Mesenchymal stem cell (in vitro differentiated cells and primary cell): Measurements from ENCODE around the gene GBX1.

ENCODE experiments used
- DNase-seq: peaks from one replicate; pipeline ENCODE4 v3.0.0-alpha.2; 2013
- H2AFZ ChIP-seq: one replicate; pipeline ENCODE4 v1.6.1; 2013; ENCODE audit warnings: low read depth, mild to moderate bottlenecking, control low read depth, inconsistent platforms, low read length, moderate library complexity
- H2AK5ac ChIP-seq: 2 replicates; pipeline ENCODE4 v1.6.1; 2013; ENCODE audit warnings: low read length, moderate library complexity, mild to moderate bottlenecking, inconsistent platforms; ENCODE audit not compliant: severe bottlenecking
- H2BK120ac ChIP-seq: one replicate; pipeline ENCODE4 v1.6.1; 2013; ENCODE audit warnings: low read depth, mild to moderate bottlenecking, inconsistent platforms, low read length, moderate library complexity
- H2BK12ac ChIP-seq, 2 experiments: one replicate each; pipeline ENCODE4 v1.6.1; 2013; ENCODE audit warnings: inconsistent platforms in 2 of 2, low read length in 2 of 2, mild to moderate bottlenecking in 2 of 2, moderate library complexity in 2 of 2, control low read depth in 1 of 2
- H2BK15ac ChIP-seq: one replicate; pipeline ENCODE4 v1.6.1; 2013; ENCODE audit warnings: mild to moderate bottlenecking, low read depth, inconsistent platforms; ENCODE audit not compliant: poor library complexity, severe bottlenecking
- H2BK5ac ChIP-seq: 2 replicates; pipeline ENCODE4 v1.6.1; 2013; ENCODE audit warnings: low read depth, mild to moderate bottlenecking, low read length, control low read depth, inconsistent platforms; ENCODE audit not compliant: poor library complexity, severe bottlenecking
- H3K14ac ChIP-seq, 2 experiments: one replicate each; pipeline ENCODE4 v1.6.1; 2013; ENCODE audit warnings: inconsistent platforms in 2 of 2, low read length in 2 of 2, control low read depth in 1 of 2, mild to moderate bottlenecking in 1 of 2, moderate library complexity in 1 of 2
- H3K18ac ChIP-seq, 2 experiments: one replicate each; pipeline ENCODE4 v1.6.1; 2013; ENCODE audit warnings: inconsistent platforms in 2 of 2, low read length in 2 of 2, control low read depth in 1 of 2, low read depth in 1 of 2, mild to moderate bottlenecking in 1 of 2
- H3K23ac ChIP-seq, 2 experiments: one replicate each; pipeline ENCODE4 v1.6.1; 2013; ENCODE audit warnings: inconsistent platforms in 2 of 2, low read length in 2 of 2, mild to moderate bottlenecking in 2 of 2, moderate library complexity in 2 of 2, control low read depth in 1 of 2
- H3K27ac ChIP-seq: 2 replicates; pipeline ENCODE4 v1.5.1; 2013; ENCODE audit warnings: mild to moderate bottlenecking, moderate library complexity, low read length, control low read depth, inconsistent platforms; ENCODE audit not compliant: poor library complexity, severe bottlenecking
- H3K27me3 ChIP-seq, 2 experiments: 2 replicates each; pipeline versions ENCODE4 v1.6.1 to v1.7.0; 2013; ENCODE audit warnings: low read length in 2 of 2, mild to moderate bottlenecking in 2 of 2, moderate library complexity in 2 of 2, control low read depth in 1 of 2, inconsistent platforms in 1 of 2; ENCODE audit not compliant: control insufficient read depth in 1 of 2, insufficient read depth in 1 of 2
- H3K36me3 ChIP-seq, 2 experiments: 2 replicates each; pipeline versions ENCODE4 v1.6.1 to v1.7.0; 2013; ENCODE audit warnings: low read length in 2 of 2, control low read depth in 1 of 2, inconsistent platforms in 1 of 2, low read depth in 1 of 2, mild to moderate bottlenecking in 1 of 2; ENCODE audit not compliant: insufficient read depth in 2 of 2, control insufficient read depth in 1 of 2
- H3K4ac ChIP-seq, 2 experiments: one replicate each; pipeline ENCODE4 v1.6.1; 2013; ENCODE audit warnings: inconsistent platforms in 2 of 2, low read length in 2 of 2, mild to moderate bottlenecking in 2 of 2, moderate library complexity in 2 of 2, control low read depth in 1 of 2, low read depth in 1 of 2
- H3K4me1 ChIP-seq: 2 replicates; pipeline ENCODE4 v1.6.1; 2013; ENCODE audit warnings: low read depth, low read length, control low read depth; ENCODE audit not compliant: control insufficient read depth, insufficient read depth
- H3K4me2 ChIP-seq: 2 replicates; pipeline ENCODE4 v1.6.1; 2013; ENCODE audit warnings: low read length, mild to moderate bottlenecking, inconsistent platforms; ENCODE audit not compliant: poor library complexity, severe bottlenecking
- H3K4me3 ChIP-seq, 2 experiments: 2 replicates each; pipeline versions ENCODE4 v1.5.1 to v1.7.0; 2013; ENCODE audit warnings: low read length in 2 of 2, mild to moderate bottlenecking in 2 of 2, control low read depth in 1 of 2, low read depth in 1 of 2; ENCODE audit not compliant: insufficient read depth in 1 of 2
- H3K79me1 ChIP-seq: replicated peaks from 2 replicates; pipeline ENCODE4 v1.6.1; 2013; ENCODE audit warnings: mild to moderate bottlenecking, control low read depth, low read length, inconsistent platforms; ENCODE audit not compliant: poor library complexity, severe bottlenecking
- H3K9ac ChIP-seq: 2 replicates; pipeline ENCODE4 v1.7.0; 2013; ENCODE audit warnings: mild to moderate bottlenecking, low read length, moderate library complexity
- H3K9me3 ChIP-seq: 2 replicates; pipeline ENCODE4 v1.7.0; 2013; ENCODE audit warnings: mild to moderate bottlenecking, low read length; ENCODE audit not compliant: control insufficient read depth
- H4K8ac ChIP-seq: one replicate; pipeline ENCODE4 v1.6.1; 2013; ENCODE audit warnings: inconsistent platforms, mild to moderate bottlenecking, low read length, moderate library complexity
- H4K91ac ChIP-seq: one replicate; pipeline ENCODE4 v1.6.1; 2013; ENCODE audit warnings: mild to moderate bottlenecking, low read length, inconsistent platforms
- WGBS: methylation state at CpG from one replicate; pipeline ENCODE4 v1.1.7; 2013; ENCODE audit warnings: mixed read lengths; 5-methylcytosine and 5-hydroxymethylcytosine counted together

GBX1 gene

DNA sequence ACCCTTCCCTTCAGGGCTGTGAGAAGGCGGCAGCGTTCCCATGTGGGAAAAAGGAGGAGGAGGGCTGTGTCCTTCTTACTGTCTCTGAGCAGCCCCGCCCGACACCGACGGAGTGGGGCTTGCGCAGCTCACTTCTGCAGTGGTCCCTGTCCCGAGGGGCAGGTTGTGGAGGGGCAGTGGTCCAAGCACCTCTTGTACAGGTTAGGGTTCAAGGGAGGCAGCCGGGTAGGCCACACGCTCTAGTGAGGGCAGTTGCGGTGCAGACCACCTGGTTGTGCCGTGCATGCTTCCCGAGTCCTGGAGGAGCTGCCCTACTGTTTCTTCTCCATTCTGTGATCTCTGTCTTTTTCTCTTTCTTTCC is 48.5 kb downstream of the GBX1 start:
- peaks cover 49% of the 10 kb centered on the region for H3K79me1 ChIP-seq
- H3K9ac ChIP-seq, result no peak overlapping the region
- no peak overlapping the region for H2BK12ac ChIP-seq
- no peak overlapping the region for H3K23ac ChIP-seq
- H4K91ac ChIP-seq, result no peak overlapping the region
- no peak overlapping the region for H2BK15ac ChIP-seq
- H2BK120ac ChIP-seq, result no peak overlapping the region
- 95% methylated on average over 13 of the region's 13 CpGs for WGBS
- H3K4me2 ChIP-seq, result no peak overlapping the region
- no peaks in the 10 kb centered on the region for H3K9me3 ChIP-seq
- H2AFZ ChIP-seq, result no peak overlapping the region
- H3K4me1 ChIP-seq, result peaks cover 25% of the 10 kb centered on the region
- no peak overlapping the region for H2BK5ac ChIP-seq
- no peak overlapping the region for H3K4me3 ChIP-seq
- H3K27ac ChIP-seq, result no peak overlapping the region
- no peak overlapping the region for H3K18ac ChIP-seq
- no peak overlapping the region for H4K8ac ChIP-seq
- H3K36me3 ChIP-seq, result peaks cover 53 to 79% of the 10 kb centered on the region in 2 experiments
- no peaks in the 10 kb centered on the region for H3K27me3 ChIP-seq
- no peak for DNase-seq
- H3K14ac ChIP-seq, result no peak overlapping the region
- no peak overlapping the region for H3K4ac ChIP-seq
- no peak overlapping the region for H2AK5ac ChIP-seq

DNA sequence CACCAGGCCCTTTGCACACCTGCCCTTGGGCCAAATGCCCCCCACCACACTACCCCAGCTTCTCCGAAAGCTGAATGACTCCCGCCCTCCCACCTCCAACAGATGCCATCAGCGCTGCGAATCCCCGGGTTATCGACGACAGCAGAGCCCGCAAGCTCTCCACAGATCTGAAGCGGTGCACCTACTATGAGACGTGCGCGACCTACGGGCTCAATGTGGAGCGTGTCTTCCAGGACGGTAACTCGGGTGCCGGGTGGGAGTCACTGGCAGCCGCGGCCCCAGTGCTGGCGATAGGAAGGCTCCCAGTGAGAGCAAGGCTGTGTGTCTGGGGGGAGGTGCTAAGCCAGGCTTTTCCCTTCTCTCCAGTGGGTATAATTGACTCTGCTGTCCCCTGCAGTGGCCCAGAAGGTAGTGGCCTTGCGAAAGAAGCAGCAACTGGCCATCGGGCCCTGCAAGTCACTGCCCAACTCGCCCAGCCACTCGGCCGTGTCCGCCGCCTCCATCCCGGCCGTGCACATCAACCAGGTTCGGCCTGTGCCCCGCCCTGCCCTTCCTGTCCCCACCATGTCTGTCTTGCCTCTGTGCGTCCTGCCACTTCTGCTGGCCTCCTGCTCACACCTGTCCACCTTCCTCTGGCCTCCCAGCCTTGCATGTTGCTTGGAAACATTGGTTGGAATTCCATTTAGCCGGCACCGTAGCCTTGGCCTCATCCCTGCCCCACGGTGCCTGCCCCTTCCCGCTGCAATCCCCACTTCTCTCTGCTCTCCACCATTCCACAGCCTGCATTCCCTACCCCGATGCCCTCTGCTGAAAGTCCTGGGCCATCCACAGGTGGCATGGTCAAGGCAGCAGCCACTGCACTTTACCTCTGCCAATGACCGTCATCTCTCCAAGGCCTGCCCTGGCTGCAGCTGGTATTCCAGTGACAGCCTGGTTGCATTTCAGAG is 49.1 kb downstream of the GBX1 start:
- Histone ChIP-seq H2AK5ac (no peak overlapping the region), H3K14ac (no peak overlapping the region), H3K27me3 (no peaks in the 10 kb centered on the region), H3K9me3 (no peaks in the 10 kb centered on the region), H4K8ac (no peak overlapping the region), H2BK12ac (no peak overlapping the region), H3K4me1 (peaks cover 31% of the 10 kb centered on the region), H3K9ac (no peak overlapping the region), H2BK120ac (no peak overlapping the region), H2BK15ac (no peak overlapping the region), H3K4me2 (no peak overlapping the region), H3K79me1 (peaks cover 46% of the 10 kb centered on the region), H2BK5ac (no peak overlapping the region), H3K18ac (no peak overlapping the region), H3K27ac (no peak overlapping the region), H3K36me3 (peaks cover 46 to 73% of the 10 kb centered on the region in 2 experiments), H4K91ac (peak overlapping the region; percentile 1), H3K23ac (no peak overlapping the region), H3K4me3 (peak overlapping the region in 1 of 2 experiments; percentile 15), H2AFZ (no peak overlapping the region), H3K4ac (no peak overlapping the region)
- WGBS, result 97% methylated on average over 38 of the region's 38 CpGs
- no peak for DNase-seq

DNA sequence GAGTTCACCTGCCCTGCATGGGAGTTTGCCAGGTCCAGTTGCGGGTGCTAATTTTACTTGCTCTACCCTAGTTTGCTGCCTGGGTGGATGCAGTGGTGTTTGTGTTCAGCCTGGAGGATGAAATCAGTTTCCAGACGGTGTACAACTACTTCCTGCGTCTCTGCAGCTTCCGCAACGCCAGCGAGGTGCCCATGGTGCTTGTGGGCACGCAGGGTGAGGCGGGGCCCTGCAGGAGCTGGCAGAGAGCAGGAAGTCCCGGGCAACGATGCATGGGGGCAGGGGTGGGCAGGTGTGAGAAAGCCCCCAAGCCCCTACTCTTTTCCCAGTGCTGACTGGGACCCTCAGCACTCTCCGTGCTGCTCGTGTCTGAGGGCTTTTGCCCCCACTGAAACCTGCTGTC is 49.9 kb downstream of the GBX1 start:
- H3K27ac ChIP-seq, result no peak overlapping the region
- no peak overlapping the region for H3K4ac ChIP-seq

DNA sequence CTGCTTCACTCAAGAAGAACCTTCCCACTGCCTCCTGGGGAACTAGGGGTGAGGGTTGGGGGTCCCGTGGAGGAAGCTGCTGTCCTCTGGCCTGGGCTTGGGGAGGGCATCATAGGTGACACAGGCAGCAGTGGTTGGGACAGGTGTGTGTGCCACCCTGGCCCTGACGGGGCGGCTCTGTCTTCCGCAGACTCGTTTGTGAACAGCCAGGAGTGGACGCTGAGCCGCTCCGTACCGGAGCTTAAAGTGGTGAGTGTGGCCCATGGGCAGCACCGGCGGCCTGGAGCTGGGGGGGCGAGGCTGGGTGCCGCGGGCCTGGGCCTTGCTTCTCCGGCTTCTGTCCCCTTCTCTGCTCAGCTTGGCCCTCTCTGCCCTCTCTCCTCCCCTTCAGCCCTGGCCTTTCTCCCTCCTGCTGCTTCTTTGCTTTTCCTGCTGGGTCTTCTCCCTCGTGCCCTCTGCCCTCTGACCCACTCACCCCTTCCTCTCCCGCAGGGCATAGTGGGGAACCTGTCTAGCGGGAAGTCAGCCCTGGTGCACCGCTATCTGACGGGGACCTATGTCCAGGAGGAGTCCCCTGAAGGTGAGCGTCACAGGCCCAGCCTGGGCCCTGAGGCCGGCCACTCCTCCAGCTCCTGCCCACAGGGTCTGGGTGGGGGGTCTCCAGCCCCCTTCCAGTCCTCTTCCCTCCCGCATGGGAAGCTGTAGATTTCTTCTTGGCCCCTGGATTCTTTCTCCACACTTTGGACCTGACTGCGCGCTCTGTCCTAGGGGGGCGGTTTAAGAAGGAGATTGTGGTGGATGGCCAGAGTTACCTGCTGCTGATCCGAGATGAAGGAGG is 50.7 kb downstream of the GBX1 start:
- H3K4me2 ChIP-seq, result no peak overlapping the region
- peak overlapping the region; percentile 40 for H4K8ac ChIP-seq
- no peaks in the 10 kb centered on the region for H3K27me3 ChIP-seq
- peak overlapping the region in 1 of 2 experiments; percentile 67 for H2BK12ac ChIP-seq
- 96% methylated on average over 27 of the region's 27 CpGs for WGBS
- H3K9me3 ChIP-seq, result no peaks in the 10 kb centered on the region
- peak overlapping the region; percentile 25 for H4K91ac ChIP-seq
- no peak overlapping the region for H2BK15ac ChIP-seq
- no peak overlapping the region for H3K14ac ChIP-seq
- H2AK5ac ChIP-seq, result no peak overlapping the region
- no peak overlapping the region for H3K18ac ChIP-seq
- H3K4me1 ChIP-seq, result peaks cover 38% of the 10 kb centered on the region
- no peak overlapping the region for H2BK120ac ChIP-seq
- H3K23ac ChIP-seq, result peak overlapping the region in 1 of 2 experiments; percentile 67
- H3K27ac ChIP-seq, result no peak overlapping the region
- no peak overlapping the region for H2BK5ac ChIP-seq
- no peak overlapping the region for H3K4ac ChIP-seq
- H2AFZ ChIP-seq, result no peak overlapping the region
- no peak overlapping the region for H3K4me3 ChIP-seq
- no peak overlapping the region for H3K9ac ChIP-seq
- peaks cover 49% of the 10 kb centered on the region for H3K79me1 ChIP-seq
- no peak for DNase-seq
- H3K36me3 ChIP-seq, result peaks cover 41 to 62% of the 10 kb centered on the region in 2 experiments

More for the DNA sequence above, 49.9 kb downstream of the GBX1 start:
- Histone ChIP-seq H2BK15ac (peak overlapping the region; percentile 9), H3K4me3 (no peak overlapping the region), H3K36me3 (peaks cover 42 to 65% of the 10 kb centered on the region in 2 experiments), H2BK5ac (no peak overlapping the region), H3K9me3 (no peaks in the 10 kb centered on the region), H3K14ac (no peak overlapping the region), H2BK12ac (no peak overlapping the region), H2AK5ac (no peak overlapping the region), H4K8ac (no peak overlapping the region), H2BK120ac (no peak overlapping the region), H2AFZ (no peak overlapping the region), H3K4me2 (no peak overlapping the region), H4K91ac (no peak overlapping the region), H3K4me1 (peaks cover 38% of the 10 kb centered on the region), H3K23ac (no peak overlapping the region), H3K9ac (no peak overlapping the region), H3K27me3 (no peaks in the 10 kb centered on the region), H3K79me1 (peaks cover 44% of the 10 kb centered on the region), H3K18ac (no peak overlapping the region)
- DNase-seq, result no peak
- WGBS, result 96% methylated on average over 11 of the region's 12 CpGs
